ENCODE results near the gene NR1H4. TPM values are rescaled to one million over a fixed set of nuclear protein-coding genes. Genes with fewer than 3 reads are reported as not detected.

The NR1H4 gene
- total and polyA plus RNA-seq, 9 of the 15 experiments (the other 6 are each of a cell fraction or from before 2014, with no cell fraction given), result 0.03 TPM; not detected in 8

DNA sequence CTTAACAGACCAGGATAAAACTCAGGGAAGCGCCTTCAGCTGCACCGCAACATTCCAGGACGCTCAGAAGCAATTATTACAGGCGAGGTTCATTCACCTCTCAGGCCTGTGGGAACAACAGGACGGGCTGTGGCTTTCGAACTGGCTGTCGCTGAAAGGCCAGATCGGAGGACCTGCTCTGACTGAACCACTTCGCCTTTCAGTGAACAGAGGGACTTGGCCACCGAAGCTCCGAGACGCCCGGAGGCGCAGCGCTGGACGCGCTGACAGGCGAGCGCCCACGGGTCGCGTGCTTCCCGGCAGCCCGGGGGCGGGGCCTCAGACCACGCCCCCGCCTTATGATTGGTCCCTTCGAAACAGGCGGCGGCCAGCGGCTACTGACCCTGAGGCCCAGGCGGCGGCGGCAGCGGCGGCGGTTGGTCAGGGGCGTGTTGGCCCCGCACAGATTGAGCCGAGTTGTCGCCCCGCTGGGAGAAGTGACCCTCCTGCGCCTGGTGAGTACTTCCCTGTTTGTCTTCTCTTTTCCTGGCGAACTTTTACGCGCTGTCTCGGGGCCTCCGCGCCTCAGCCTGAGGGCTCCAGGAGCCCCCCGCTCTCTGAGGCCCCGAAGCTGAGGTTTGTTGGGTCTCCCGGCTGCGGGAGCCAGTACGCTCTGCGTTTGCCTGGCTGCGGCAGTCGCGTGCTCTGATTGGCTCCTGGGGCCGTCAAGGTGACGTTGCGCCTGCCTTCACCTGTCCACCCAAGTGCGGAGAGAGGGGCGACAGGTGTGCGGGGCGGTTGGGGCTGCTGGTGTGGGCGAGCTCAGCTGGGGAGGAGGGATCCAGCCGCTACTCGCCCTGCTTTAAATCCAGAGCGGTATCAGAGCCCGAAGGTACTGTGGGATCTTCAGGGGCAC, 99.9 kb downstream of the NR1H4 start, which contains the start of gene GAS2L3 (continued):
- no peak for TF ChIP-seq SAFB2 (IDR thresholded peaks at IDR 0.05; ENCODE audit: borderline replicate concordance, low read depth, low read length, severe bottlenecking)
- no peak for TF ChIP-seq ZNF551 (CRISPR knock-in tag; IDR thresholded peaks at IDR 0.05)
- no peak for TF ChIP-seq NFXL1 (CRISPR knock-in tag; IDR thresholded peaks at IDR 0.05)
- no peak for TF ChIP-seq RBM14 (IDR thresholded peaks at IDR 0.05; ENCODE audit: borderline replicate concordance, insufficient read depth, low read depth, low read length)
- no peak for TF ChIP-seq NR4A1 (CRISPR knock-in tag; IDR thresholded peaks at IDR 0.05)
- no peak for TF ChIP-seq NR4A1 (tag; IDR thresholded peaks at IDR 0.05)
- TF ChIP-seq, protein P1, sequence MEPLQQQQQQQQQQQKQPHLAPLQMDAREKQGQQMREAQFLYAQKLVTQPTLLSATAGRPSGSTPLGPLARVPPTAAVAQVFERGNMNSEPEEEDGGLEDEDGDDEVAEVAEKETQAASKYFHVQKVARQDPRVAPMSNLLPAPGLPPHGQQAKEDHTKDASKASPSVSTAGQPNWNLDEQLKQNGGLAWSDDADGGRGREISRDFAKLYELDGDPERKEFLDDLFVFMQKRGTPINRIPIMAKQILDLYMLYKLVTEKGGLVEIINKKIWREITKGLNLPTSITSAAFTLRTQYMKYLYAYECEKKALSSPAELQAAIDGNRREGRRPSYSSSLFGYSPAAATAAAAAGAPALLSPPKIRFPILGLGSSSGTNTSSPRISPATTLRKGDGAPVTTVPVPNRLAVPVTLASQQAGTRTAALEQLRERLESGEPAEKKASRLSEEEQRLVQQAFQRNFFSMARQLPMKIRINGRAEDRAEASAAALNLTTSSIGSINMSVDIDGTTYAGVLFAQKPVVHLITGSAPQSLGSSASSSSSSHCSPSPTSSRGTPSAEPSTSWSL (CRISPR knock-in tag; IDR thresholded peaks at IDR 0.05; ENCODE audit: borderline replicate concordance), result no peak
- no peak for TF ChIP-seq ZNF184 (CRISPR knock-in tag; IDR thresholded peaks at IDR 0.05)
- no peak for TF ChIP-seq YY1 (IDR thresholded peaks at IDR 0.05; ENCODE audit: borderline replicate concordance in 1 of 3, control insufficient read depth in 1 of 3, extremely low read depth in 1 of 3, insufficient read depth in 3 of 3, insufficient read length in 1 of 3, insufficient replicate concordance in 2 of 3, low read depth in 1 of 3, low read length in 2 of 3)
- no peak for TF ChIP-seq NELFE (IDR thresholded peaks at IDR 0.05; ENCODE audit: insufficient read depth, insufficient read length)
- TF ChIP-seq CCNT2 (IDR thresholded peaks at IDR 0.05; ENCODE audit: borderline replicate concordance, extremely low read depth, insufficient read length, low read depth, low read length), result peak; percentile 58
- TF ChIP-seq POLR2A (conservative IDR thresholded peaks at IDR 0.05), result peak; percentile 51
- no peak for TF ChIP-seq STAT5B (CRISPR knock-in tag; IDR thresholded peaks at IDR 0.05)
- TF ChIP-seq HDAC2 (IDR thresholded peaks at IDR 0.05), result no peak
- TF ChIP-seq KDM5B (IDR thresholded peaks at IDR 0.05; ENCODE audit: insufficient replicate concordance, low read depth, low read length), result peak; percentile 42
- TF ChIP-seq ZNF668 (CRISPR knock-in tag; IDR thresholded peaks at IDR 0.05), result no peak
- no peak for TF ChIP-seq TAF1 (IDR thresholded peaks at IDR 0.05; ENCODE audit: control insufficient read depth, extremely low read depth, insufficient read depth, low read length, severe bottlenecking)
- no peak for TF ChIP-seq HLTF (IDR thresholded peaks at IDR 0.05)
- TF ChIP-seq, protein P2, sequence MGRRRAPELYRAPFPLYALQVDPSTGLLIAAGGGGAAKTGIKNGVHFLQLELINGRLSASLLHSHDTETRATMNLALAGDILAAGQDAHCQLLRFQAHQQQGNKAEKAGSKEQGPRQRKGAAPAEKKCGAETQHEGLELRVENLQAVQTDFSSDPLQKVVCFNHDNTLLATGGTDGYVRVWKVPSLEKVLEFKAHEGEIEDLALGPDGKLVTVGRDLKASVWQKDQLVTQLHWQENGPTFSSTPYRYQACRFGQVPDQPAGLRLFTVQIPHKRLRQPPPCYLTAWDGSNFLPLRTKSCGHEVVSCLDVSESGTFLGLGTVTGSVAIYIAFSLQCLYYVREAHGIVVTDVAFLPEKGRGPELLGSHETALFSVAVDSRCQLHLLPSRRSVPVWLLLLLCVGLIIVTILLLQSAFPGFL (CRISPR knock-in tag; IDR thresholded peaks at IDR 0.05), result no peak
- no peak for TF ChIP-seq RBM15 (IDR thresholded peaks at IDR 0.05; ENCODE audit: insufficient read depth, low read length)
- no peak for TF ChIP-seq RAD21 (CRISPR knock-in tag; conservative IDR thresholded peaks at IDR 0.05 in 1 of 2, IDR thresholded peaks at IDR 0.05 in 1 of 2)
- 0 out of 3 replicates have a peak, but pooled peaks of 1 of the 2 experiments have one; percentile 63 for TF ChIP-seq CBX3 (IDR thresholded peaks at IDR 0.05; ENCODE audit: borderline replicate concordance in 1 of 2, low read length in 2 of 2)
- TF ChIP-seq PHF8 (IDR thresholded peaks at IDR 0.05; ENCODE audit: borderline replicate concordance, low read length), result peak; percentile 63; the same call in 1 of the 2 replicates

Data from K562 (cell line).